ELF-1 (cell line): ENCODE results near the gene CAPN2.
"Not testable (repeated sequence)": the region's sequence is repeated elsewhere in the genome, so short reads cannot be mapped to it uniquely, and the experiment has no call there.

Source experiments
- DNase-seq: peaks from one replicate; pipeline ENCODE4 v3.0.0-alpha.2; 2016; ENCODE audit warnings: low read depth, low spot score

The CAPN2 gene

DNA sequence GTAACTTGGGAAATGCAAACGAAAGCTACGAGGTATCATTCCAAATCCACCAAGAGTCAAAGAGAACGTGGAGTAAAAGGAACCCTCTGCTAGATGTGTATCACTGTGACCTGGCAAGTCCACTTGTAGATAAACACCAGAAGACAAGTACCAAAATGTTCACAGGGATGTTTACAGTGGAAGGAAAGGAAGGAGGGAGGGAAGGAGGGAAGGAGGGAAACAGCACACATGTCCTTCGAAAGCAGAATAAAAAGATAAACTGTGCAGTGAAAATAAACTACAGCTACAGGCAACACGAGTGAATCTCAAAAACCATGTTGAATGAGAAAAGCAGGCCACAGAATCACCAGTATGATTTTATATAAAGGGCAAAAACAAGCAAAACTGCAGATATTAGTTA lies 73.5 kb downstream of the CAPN2 start:
- no peak for DNase-seq

DNA sequence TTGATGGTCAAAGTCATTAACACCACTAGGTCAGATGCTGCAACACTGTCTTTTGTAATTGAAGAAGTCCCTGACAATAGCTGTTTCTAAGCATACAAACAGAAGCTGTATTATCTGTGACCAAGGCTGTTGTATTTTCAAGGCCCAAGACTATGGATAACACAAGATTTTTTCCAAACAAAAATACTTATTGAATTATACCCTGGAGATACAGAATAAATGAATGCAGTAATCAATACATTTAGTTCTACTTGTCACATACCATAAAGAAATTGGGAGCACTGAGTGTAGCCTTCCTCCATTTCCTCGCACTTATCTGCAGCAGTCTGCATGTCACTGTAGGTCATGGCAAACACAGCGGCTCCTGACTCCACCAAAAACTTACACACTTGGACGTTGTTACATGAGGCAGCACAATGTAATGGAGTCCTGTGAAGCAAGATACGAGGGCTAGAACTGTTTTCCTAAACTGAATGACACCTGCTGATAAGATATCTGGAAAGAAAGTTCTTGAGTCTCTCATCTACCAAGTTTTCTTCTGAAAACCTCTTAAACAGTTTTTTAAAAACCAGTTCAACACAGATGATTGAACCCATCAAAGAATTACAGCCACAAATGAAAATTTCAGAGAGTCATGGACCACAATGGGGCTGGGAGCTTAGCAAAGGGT lies 76.5 kb downstream of the CAPN2 start:
- DNase-seq: no peak

DNA sequence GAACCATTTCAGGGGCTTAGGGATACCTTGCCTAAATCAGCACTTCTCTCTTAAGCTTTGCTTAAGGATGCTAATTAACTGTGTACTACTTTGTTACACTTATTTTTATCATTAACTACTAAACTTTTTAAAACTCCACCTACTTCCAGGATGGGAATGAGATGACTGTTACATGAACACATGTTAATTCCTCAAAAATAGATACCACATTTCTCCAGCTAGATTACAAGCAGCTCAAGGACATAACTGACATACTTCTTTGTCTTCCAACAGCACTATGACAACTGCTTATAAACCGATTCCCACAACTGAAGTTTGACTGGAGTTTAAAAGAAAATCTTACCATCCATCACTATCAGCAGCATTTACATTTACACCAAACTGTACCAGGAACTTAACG lies 79.7 kb downstream of the CAPN2 start:
- no peak for DNase-seq

DNA sequence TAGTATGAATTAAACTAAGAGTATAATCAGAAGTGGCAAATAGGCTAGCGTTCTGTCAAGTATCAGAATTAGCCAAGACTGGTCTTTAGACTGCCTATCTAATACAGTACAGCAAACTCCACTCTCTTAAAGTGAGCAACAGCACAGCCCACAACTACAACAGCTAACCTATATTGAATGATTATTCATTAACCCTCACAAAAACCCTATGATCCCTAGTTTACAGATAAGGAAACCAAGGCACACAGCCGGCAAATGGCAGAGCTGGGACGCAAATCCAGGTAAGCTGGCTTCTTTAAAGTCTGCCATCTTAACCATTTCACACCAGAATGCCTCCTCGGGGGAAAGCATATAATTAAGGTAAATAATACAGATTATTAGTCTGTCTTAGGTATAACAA lies 81.4 kb downstream of the CAPN2 start:
- no peak for DNase-seq

DNA sequence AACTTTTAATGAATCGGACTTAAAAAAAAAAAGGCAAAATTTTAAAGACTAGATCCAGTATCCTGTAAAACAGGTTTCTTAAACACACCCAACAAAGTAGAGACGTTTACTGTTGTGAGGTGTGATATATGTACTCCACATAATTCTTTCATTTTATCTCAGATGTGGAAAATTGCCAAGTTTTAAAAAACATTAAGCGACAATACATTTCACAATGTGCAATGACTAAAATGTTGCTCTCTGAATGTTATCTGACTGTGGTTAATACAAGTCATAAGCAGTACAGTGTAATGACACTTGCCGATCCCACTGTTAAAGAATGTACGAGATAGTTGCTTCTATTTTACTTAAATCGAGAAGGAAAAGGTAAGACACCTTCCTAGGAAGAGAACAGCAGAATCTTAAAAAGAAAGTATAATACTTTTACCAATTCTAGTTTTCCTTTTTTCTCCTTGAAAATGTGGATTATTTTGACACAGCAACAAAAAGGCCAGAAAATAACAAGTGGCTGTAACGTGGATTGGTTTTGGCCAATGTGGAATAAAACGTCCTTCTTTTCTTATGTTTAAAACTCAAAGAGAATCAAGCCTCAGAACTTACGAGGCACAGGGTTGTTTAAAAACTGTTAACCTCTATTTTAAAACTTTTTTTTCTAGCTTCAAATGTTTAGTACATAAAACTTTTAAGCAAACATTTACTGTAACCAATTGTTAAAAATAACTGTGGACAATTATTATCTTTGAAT lies 82.0 kb downstream of the CAPN2 start:
- no peak for DNase-seq

DNA sequence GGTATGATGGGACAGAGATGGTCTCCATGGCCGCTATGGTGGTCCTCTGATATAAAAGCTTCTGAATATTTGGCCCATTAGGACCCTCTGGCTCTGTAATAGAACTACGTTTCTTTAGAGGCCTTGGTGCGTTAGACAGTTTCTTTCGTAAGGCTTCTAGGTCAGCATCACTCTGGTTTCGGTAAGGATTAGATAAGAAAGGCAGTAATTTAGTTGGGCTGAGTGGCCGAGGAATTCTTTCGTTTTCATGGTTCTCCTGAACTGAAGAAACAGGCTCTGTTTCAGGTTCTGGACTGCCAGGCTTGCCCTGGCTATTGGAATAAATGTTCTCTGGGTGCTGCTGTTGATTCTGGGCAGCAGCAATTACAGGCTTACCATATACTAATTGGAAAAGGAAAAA lies 83.9 kb downstream of the CAPN2 start:
- DNase-seq: no peak

DNA sequence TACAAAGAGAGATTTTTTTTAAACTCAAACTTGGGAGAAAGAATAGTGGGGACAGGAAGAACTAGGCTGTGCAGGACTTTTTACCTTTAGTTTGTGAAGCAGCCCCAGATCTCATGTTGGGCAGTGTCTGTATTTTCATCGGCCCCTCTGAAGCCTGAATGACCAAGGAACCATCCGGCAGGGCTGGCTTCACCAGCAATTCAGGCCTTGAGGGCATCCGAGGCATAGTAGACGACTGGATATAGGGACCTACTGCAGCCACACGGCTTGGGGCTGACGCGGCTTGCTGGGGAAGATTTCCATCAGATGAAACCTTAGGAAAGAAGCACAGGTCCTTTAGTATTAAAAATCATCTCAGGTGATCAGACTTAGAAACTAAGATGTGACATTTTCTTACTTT lies 89.7 kb downstream of the CAPN2 start:
- no peak for DNase-seq

DNA sequence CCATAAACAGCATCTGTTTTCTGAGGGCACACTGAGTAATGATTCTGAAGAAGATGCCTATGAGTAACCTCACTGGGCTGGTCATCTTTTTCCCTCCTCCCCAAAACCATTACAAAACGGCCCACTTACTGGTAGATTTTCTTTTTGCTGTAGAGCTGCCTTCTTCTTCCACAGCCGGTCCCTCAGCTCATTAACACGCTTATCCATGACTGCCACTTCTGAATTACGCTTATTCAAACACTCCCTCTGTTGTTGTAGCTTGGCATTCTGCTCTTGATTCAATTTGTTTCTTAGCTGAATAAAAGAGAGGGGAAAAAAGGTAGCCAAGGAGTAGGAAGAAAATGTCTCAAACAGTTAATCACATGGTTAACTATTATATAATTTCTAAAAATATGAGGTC lies 90.3 kb downstream of the CAPN2 start:
- DNase-seq: no peak

DNA sequence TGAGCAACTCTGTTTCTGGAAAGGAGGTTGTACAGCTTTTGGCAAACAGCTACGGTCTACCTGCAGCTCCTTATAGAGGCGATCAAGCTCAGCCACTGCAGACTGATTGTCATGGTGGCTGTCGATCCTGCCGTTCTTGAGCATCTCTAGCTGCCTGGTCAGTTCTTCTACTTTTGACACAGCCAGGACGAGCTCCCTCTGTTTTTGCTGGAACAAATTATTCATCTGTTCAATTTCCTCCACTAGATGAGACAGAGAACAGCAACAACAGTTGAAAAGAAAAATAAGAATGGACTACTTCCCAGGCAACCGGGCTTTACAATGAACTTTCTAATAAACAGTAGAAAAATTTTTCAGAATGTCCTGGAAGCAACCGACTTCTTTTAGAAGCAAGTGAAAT lies 90.9 kb downstream of the CAPN2 start:
- no peak for DNase-seq

DNA sequence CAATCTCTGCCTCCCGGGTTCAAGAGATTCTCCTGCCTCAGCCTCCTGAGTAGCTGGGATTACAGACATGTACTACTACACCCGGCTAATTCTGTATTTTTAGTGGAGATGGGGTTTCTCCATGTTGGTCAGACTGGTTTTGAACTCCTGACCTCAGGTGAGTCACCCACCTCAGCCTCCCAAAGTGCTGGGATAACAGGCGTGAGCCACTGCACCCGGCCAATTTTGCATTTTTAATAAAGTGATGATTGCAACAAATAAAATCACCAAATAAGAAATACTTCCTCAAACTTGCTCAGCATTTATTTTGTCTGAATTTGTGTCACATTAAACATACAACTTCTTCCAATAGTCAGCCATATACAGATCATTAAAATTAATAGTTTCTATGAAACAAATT lies 97.6 kb downstream of the CAPN2 start:
- not testable (repeated sequence) for DNase-seq

DNA sequence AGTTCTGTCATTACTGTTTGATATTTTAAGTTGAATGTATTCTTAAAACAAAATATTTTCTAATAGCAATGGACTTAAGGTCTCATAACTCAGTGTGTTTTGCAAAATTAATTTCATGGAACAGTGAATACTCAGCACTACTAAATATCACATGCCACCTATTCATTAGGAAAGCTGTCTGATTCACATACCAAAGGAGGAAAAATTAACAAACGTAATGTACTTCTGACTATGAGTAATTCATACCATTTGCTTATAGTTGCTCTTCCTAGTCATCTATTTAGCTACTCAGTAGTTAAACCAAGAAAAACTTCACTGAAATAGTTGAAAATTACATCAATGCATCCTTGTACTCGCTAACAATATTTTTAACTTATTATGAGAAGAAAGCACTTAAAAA lies 98.2 kb downstream of the CAPN2 start:
- DNase-seq: no peak

DNA sequence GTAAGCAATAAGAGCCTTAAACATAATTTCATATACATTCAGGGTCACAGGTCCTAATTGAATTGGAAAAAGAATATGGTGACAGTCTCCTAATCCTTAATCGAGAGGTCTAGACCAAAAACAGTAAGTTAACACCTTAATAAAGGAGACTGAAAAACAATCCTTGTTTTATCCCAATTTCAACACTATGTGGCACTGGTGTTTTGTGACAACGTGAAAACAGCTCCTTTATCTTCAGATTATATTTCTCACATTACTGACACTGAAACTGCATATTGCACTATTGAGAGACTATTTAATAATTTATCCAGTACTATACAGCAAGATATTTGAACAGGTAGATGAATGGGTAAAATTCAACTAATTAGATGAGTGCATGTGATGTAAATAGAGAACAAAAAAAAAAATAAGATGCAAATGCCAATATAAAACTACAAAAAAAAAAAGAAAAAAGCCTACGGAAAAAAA lies 99.3 kb downstream of the CAPN2 start:
- DNase-seq: no peak

DNA sequence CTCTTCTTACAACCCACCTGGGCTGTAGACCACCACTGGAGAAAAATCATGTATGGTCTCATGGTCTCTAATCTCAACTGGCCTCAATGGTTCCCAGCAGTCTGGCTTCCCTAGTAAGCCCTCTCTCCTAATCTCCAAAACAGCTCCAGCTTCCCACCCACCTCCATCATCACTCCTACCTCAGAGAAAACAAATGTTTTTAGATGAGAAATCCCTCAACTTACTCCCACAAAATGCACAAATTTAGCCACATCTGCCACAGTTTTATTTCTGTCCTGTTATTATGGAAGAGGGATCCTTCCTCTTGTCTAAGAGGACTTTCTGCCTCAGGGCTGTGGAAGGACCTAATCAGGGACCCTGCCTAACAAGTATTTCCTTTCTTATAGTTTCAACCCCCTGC lies 101.3 kb downstream of the CAPN2 start:
- DNase-seq: no peak

DNA sequence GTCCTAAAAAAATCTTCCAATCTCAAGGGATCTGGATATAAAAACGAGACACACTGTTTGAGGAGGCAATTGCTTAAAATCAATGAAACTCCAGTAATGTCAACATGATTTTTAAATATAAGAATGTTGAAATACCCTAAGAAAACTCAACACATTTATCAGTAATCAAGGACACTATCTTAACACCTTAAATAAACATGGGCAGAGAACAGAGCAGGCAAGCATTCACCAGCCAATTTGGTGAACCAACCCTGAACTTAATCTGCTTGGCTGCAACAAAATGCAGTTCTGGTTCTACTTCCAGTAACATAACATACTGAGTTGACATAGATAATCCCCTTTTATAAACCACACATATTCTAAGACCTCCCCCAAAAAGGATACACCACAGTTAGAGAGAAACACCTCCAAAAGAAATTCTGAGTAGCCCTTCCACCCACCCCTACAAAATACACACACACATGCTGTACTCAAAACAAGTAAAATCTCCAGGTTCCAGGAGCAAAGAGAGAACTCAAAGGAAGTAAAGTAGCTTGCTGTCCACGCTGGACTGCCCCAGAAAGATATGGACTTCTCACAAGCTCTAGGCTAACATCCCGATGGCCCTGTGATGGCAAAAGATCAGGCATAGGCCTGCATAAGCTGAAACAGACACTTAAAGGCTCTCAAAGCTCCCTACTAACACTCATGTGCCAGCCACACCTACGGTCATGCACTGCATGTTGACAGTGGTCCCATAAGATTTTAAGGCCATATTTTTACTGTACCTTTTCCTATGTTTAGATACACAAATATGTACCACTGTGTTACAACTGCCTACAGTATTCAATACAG lies 102.9 kb downstream of the CAPN2 start:
- DNase-seq: no peak

DNA sequence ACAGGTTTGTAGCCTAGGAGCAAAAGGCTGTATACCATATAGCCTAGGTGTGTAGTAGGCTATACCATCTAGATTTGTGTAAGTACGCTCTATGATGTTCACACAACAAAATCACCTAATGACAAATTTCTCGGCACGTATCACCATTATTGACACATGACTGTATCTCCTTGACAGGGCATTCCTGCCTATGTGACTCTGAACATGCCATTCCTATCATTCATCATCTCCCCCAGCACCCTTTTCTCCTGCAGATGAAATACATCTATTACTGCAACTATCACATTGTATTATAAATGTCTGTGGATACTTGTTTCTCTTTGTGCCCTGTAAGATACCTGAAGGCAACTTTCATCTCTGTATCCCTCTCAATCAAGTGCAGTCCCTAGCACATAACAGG lies 103.5 kb downstream of the CAPN2 start:
- no peak for DNase-seq

DNA sequence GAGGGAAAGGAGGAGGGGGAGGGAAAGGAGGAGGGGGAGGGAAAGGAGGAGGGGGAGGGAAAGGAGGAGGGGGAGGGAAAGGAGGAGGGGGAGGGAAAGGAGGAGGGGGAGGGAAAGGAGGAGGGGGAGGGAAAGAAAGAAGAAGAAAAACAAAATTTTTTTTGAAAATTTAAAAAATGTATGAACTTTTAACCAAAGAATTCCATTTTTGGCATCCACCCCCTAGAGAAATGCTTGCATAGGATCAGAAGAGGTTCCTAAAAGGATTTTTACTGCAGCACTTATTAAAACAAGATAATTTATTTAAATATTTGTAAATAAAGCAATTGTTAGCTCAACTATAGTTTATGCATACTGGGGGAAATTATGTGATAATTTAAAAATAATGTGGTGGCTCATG lies 104.9 kb downstream of the CAPN2 start:
- not testable (repeated sequence) for DNase-seq

DNA sequence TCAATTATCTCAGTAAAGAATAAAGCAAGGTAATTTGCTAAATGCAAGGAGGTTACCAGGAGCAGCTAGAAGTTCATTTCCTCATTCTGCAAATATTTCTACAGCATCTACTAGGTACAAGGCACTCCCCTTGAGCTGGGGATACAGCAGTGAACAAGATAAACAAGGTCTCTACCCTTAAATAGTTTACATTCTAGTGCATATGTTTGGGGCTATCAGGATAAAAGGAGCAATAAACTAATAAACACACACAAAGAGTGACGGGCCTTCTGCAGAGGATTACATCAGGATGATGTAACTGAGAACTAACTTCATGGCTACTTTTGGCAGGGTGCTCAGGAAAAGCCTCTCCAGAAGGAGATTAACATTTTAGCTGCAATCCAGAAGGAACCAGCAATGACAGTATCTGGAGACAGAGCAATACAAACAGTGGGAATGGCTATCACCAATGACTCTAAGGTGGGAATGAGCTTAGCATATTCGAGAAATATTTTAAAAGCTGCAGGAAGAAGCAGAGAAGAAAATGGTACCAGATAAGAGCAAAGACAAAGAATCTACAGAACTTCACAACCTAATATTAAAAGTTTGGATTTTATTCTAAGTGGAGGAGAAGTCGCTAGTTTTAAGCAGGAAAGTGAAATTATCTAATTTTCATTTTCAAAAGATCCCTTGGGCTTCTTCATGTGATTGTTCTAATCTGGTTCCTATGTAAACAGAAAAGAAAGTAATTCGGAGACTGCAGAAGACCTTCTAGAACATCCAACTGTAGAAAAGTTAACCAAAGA lies 107.6 kb downstream of the CAPN2 start:
- DNase-seq: no peak

DNA sequence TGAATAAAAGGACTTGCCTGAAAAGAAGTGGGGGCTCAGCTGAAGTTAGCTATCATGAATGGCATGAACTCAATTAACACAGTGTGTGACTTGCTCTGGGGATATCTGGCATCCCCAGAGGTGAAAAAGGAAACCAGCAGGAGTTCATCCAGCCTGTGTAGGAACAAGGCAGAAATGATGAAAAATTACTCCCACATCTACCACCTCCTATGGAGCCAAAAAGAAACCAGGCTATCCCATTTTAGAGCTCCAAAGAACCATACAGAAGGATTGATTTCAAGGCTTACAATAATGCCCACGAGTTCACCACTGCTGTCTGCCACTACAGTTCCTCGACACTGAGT lies 108.1 kb downstream of the CAPN2 start:
- no peak for DNase-seq

DNA sequence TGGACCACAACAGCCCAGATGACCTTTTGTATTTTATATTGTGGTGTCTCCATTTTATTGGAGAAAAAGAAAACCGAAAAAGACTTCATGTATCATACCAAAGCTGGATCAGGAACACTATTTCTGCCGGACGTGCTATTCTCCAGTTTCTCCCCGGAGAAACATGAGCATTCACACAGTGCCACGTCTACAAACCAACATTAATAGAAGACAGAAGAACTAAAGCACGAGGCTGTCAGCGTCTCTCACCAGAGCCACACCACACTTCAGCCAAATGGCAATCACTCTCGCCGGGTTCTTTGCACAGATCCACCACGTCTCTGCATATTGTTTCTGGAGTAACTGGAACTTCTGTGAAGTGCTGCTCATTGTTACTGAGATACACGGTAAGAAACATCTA lies 108.6 kb downstream of the CAPN2 start:
- DNase-seq: no peak

DNA sequence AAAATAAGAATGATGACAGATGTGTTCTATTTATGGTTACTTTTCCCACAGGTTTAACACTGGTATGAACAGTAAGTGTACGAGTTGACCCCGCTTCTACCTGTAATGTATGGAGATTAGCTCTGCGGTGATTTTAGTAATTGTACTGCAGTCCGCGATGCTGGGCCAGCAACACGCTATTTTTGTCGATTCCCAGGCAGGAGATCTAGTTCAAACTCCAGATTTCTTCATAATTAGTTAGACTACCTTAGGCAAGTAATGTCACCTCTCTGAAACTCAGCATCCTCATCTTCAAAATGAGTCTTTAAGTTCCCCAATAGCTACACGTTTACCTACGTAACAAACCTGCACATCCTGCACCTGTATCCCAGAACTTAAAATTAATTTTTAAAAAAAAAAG lies 111.9 kb downstream of the CAPN2 start:
- DNase-seq: no peak

DNA sequence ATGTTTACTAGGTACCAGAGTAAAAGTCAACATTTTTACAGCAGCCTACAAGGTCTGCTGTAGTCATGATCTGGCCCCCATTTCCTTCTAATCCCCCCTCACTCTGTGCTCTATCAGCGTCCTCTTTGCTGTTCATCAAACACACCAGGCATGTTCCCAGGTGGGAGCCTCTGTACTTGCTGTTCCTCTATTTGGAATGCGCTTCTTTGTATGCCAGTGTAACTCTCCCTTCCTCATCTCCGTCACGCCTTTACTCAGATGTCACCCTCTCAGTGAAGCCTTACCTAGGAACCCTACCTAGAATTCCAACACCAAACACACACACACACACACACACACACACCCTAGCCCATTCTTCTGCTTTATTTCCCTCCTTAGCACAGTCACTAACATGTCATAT lies 112.4 kb downstream of the CAPN2 start:
- no peak for DNase-seq
